ENCODE measurements around the gene PRODH2. TPM values are rescaled to one million over a fixed set of nuclear protein-coding genes. Genes with fewer than 3 reads are reported as not detected.

Gene PRODH2
- polyA plus RNA-seq, 1 experiment = not detected

- H3K4me3 ChIP-seq (ENCODE audit: low read depth, low read length) = no peak overlapping the region
- no peak overlapping the region for H3K27ac ChIP-seq (ENCODE audit: low read depth, low read length)
- POLR2A ChIA-PET = no interaction called here
- no peaks in the 10 kb centered on the region for H3K27me3 ChIP-seq (ENCODE audit: control insufficient read depth, insufficient read depth, low read length)
- CTCF ChIA-PET = no interaction called here
- TF ChIP-seq CTCF (IDR thresholded peaks at IDR 0.05; ENCODE audit: low read depth, low read length) = no peak
- no peak for DNase-seq (ENCODE audit: low read depth, low spot score)
- H3K9me3 ChIP-seq (ENCODE audit: control insufficient read depth, insufficient read depth, low read length) = no peaks in the 10 kb centered on the region
Measured at GRCh38 chr19:35789195-35789977, 23.3 kb downstream of the PRODH2 start.

- TF ChIP-seq CTCF (IDR thresholded peaks at IDR 0.05; ENCODE audit: low read depth, low read length) = no peak
- DNase-seq (ENCODE audit: low read depth, low spot score) = no peak
- H3K27me3 ChIP-seq (ENCODE audit: control insufficient read depth, insufficient read depth, low read length) = no peaks in the 10 kb centered on the region
- no peaks in the 10 kb centered on the region for H3K9me3 ChIP-seq (ENCODE audit: control insufficient read depth, insufficient read depth, low read length)
- POLR2A ChIA-PET = no interaction called here
- CTCF ChIA-PET = no interaction called here
- H3K4me3 ChIP-seq (ENCODE audit: low read depth, low read length) = no peak overlapping the region
- H3K27ac ChIP-seq (ENCODE audit: low read depth, low read length) = no peak overlapping the region
Measured at GRCh38 chr19:35788205-35788960, 24.3 kb downstream of the PRODH2 start.

DNA sequence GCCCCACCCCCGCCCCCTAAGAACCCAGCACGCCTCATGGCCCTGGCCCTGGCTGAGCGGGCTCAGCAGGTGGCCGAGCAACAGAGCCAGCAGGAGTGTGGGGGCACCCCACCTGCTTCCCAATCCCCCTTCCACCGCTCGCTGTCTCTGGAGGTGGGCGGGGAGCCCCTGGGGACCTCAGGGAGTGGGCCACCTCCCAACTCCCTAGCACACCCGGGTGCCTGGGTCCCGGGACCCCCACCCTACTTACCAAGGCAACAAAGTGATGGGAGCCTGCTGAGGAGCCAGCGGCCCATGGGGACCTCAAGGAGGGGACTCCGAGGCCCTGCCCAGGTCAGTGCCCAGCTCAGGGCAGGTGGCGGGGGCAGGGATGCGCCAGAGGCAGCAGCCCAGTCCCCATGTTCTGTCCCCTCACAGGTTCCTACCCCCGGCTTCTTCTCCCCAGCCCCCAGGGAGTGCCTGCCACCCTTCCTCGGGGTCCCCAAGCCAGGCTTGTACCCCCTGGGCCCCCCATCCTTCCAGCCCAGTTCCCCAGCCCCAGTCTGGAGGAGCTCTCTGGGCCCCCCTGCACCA is 25.3 kb downstream of the PRODH2 start:
- POLR2A ChIA-PET = no interaction called here
- H3K27ac ChIP-seq (ENCODE audit: low read depth, low read length) = no peak overlapping the region
- H3K4me3 ChIP-seq (ENCODE audit: low read depth, low read length) = no peak overlapping the region
- no peaks in the 10 kb centered on the region for H3K9me3 ChIP-seq (ENCODE audit: control insufficient read depth, insufficient read depth, low read length)
- TF ChIP-seq CTCF (IDR thresholded peaks at IDR 0.05; ENCODE audit: low read depth, low read length) = no peak
- DNase-seq (ENCODE audit: low read depth, low spot score) = no peak
- CTCF ChIA-PET = no interaction called here
- H3K27me3 ChIP-seq (ENCODE audit: control insufficient read depth, insufficient read depth, low read length) = no peaks in the 10 kb centered on the region

- no peaks in the 10 kb centered on the region for H3K27me3 ChIP-seq (ENCODE audit: control insufficient read depth, insufficient read depth, low read length)
- no peak for TF ChIP-seq CTCF (IDR thresholded peaks at IDR 0.05; ENCODE audit: low read depth, low read length)
- H3K4me3 ChIP-seq (ENCODE audit: low read depth, low read length) = no peak overlapping the region
- no peaks in the 10 kb centered on the region for H3K9me3 ChIP-seq (ENCODE audit: control insufficient read depth, insufficient read depth, low read length)
- ChIA-PET POLR2A (no interaction called here), CTCF (no interaction called here)
- no peak for DNase-seq (ENCODE audit: low read depth, low spot score)
- H3K27ac ChIP-seq (ENCODE audit: low read depth, low read length) = no peak overlapping the region
Measured at GRCh38 chr19:35786299-35787160, 26.1 kb downstream of the PRODH2 start.

All from AG04450 (cell line).